A549 (cell line): ENCODE measurements around the gene ZFAND4. TPM values are rescaled to one million over a fixed set of nuclear protein-coding genes. Genes with fewer than 3 reads are reported as not detected.

Source experiments
- ATAC-seq, 2 experiments: fragments of 200-7000 bp in 1 of 2; fragments of >200 bp in 1 of 2; cut with Nextera tagmentation in 1 of 2; cut with Tn5 transposase in 1 of 2; 3 replicates each; pipeline versions ENCODE4 v1.8.0 to v1.9.1; 2018 to 2020; ENCODE audit warnings: mild to moderate bottlenecking in 1 of 2, moderate library complexity in 1 of 2
- CTCF ChIA-PET: fragments of 300-600 bp; sonication (Branson Sonifier 250); formaldehyde crosslinking; extraction: SDS; loops from one replicate; lab custom pipeline; 2021; ENCODE audit warnings: antibody characterized with exemption, inconsistent platforms; lab: Yijun Ruan, JAX
- POLR2A ChIA-PET: fragments of 350-600 bp; formaldehyde crosslinking; extraction: SDS; loops from one replicate; lab custom pipeline; 2021; ENCODE audit warnings: antibody characterized with exemption, inconsistent platforms; lab: Yijun Ruan, JAX
- DNase-seq, 2 experiments: peaks; one replicate each; pipeline versions ENCODE4 v3.0.0 to v3.0.0-alpha.2; 2011 to 2016; ENCODE audit warnings: low read depth in 1 of 2, low spot score in 1 of 2
- FAIRE-seq: peaks from 2 replicates; lab custom pipeline; 2011; peaks lifted over from hg19 to GRCh38; lab: Jason Lieb, UNC
- H3K27ac ChIP-seq, 2 experiments: fragments of >200 bp; sonication (Bioruptor Twin); formaldehyde crosslinking; 3 replicates each; pipeline ENCODE4 v1.5.1; 2016 to 2017
- H3K4me1 ChIP-seq: fragments of >200 bp; sonication (Bioruptor Twin); formaldehyde crosslinking; 3 replicates; pipeline ENCODE4 v1.6.1; 2016
- H3K4me2 ChIP-seq: fragments of >200 bp; sonication (Bioruptor Twin); formaldehyde crosslinking; 3 replicates; pipeline ENCODE4 v1.6.1; 2016
- H3K4me3 ChIP-seq: fragments of >200 bp; sonication (Bioruptor Twin); formaldehyde crosslinking; 3 replicates; pipeline ENCODE4 v1.5.1; 2016
- H3K9me3 ChIP-seq: fragments of >200 bp; sonication (Bioruptor Twin); formaldehyde crosslinking; 3 replicates; pipeline ENCODE4 v1.6.1; 2016
- BHLHE40 ChIP-seq: IDR thresholded peaks from 2 replicates; pipeline ENCODE4 v1.6.1; 2012; ENCODE audit warnings: low read depth, low read length, inconsistent platforms
- CBX2 ChIP-seq: fragments of 200-600 bp; sonication (generic); IDR thresholded peaks from 2 replicates; pipeline ENCODE4 v1.6.1; 2016; ENCODE audit warnings: low read depth, mild to moderate bottlenecking, borderline replicate concordance
- CBX8 ChIP-seq: fragments of 200-600 bp; sonication (generic); IDR thresholded peaks from 2 replicates; pipeline ENCODE4 v1.6.1; 2016
- EP300 ChIP-seq, 2 experiments: fragments of >200 bp; sonication (Bioruptor Twin); formaldehyde crosslinking; IDR thresholded peaks; 2 replicates in 1 of 2; 3 replicates in 1 of 2; pipeline ENCODE4 v1.6.1; 2016 to 2017
- FOSL2 ChIP-seq, 2 experiments: fragments of 450-650 bp in 1 of 2; fragments of >200 bp in 1 of 2; sonication (Bioruptor Twin) in 1 of 2; formaldehyde crosslinking; IDR thresholded peaks; 2 replicates each; pipeline versions ENCODE4 v1.5.0 to v1.6.1; 2016 to 2020; ENCODE audit warnings: mild to moderate bottlenecking in 1 of 2, moderate library complexity in 1 of 2
- GATA3 ChIP-seq: IDR thresholded peaks from 2 replicates; pipeline ENCODE4 v1.6.1; 2012; ENCODE audit warnings: borderline replicate concordance
- HOXA7 ChIP-seq: fragments of 250-450 bp; sonication (Bioruptor Pico); IDR thresholded peaks from 2 replicates; pipeline ENCODE4 v1.5.0; 2020; ENCODE audit warnings: mild to moderate bottlenecking, moderate library complexity
- MAFK ChIP-seq: fragments of 450-650 bp; IDR thresholded peaks from 2 replicates; pipeline ENCODE4 v1.6.1; 2014; ENCODE audit not compliant: partially characterized antibody
- MAZ ChIP-seq: fragments of 150-350 bp; IDR thresholded peaks from 2 replicates; pipeline ENCODE4 v1.6.1; 2014; ENCODE audit warnings: antibody characterized with exemption, low read depth, low read length, borderline replicate concordance
- NR3C1 ChIP-seq: fragments of >200 bp; sonication (Bioruptor Twin); formaldehyde crosslinking; IDR thresholded peaks from 3 replicates; pipeline ENCODE4 v1.6.1; 2017
- POLR2AphosphoS2 ChIP-seq: conservative IDR thresholded peaks from 2 replicates; pipeline ENCODE4 v1.6.1; 2012; ENCODE audit warnings: low read length, improper control_type of control experiment, inconsistent platforms
- RARB ChIP-seq: fragments of 250-450 bp; sonication (Bioruptor Pico); IDR thresholded peaks from 2 replicates; pipeline ENCODE4 v1.8.0; 2021; ENCODE audit warnings: mild to moderate bottlenecking, moderate library complexity
- RFX5 ChIP-seq: fragments of 450-650 bp; IDR thresholded peaks from 2 replicates; pipeline ENCODE4 v1.7.1; 2014; ENCODE audit warnings: antibody characterized with exemption, mild to moderate bottlenecking, moderate library complexity
- RNF2 ChIP-seq: fragments of 200-600 bp; sonication (generic); IDR thresholded peaks from 2 replicates; pipeline ENCODE4 v1.6.1; 2016; ENCODE audit warnings: low read depth, mild to moderate bottlenecking, antibody characterized with exemption, moderate library complexity, borderline replicate concordance
- SREBF2 ChIP-seq: fragments of 450-650 bp; IDR thresholded peaks from 2 replicates; pipeline ENCODE4 v1.6.1; 2014; ENCODE audit warnings: mild to moderate bottlenecking, moderate library complexity
- TFCP2L1 ChIP-seq: fragments of 250-450 bp; sonication (Bioruptor Pico); IDR thresholded peaks from 2 replicates; pipeline ENCODE4 v1.5.0; 2021; ENCODE audit warnings: mild to moderate bottlenecking
- TP53 ChIP-seq: fragments of 250-450 bp; sonication (Bioruptor Pico); IDR thresholded peaks from 2 replicates; pipeline ENCODE4 v1.5.0; 2021; ENCODE audit warnings: mild to moderate bottlenecking, moderate library complexity
- WGBS: methylation state at CpG from one replicate; pipeline ENCODE4 v1.1.6; 2017; ENCODE audit errors: missing lambda C conversion rate; 5-methylcytosine and 5-hydroxymethylcytosine counted together
- polyA plus RNA-seq, 4 experiments: library from polyadenylated mRNA; depleted of rRNA in 3 of 4; stranded (reverse); fragments of >200 nt; fragmentation: RNase III in 1 of 4; extraction: RNeasy Plus Mini Kit Qiagen cat#74134 plus additional on column Dnase treatment in 1 of 4; gene quantifications; 2 replicates in 3 of 4; 3 replicates in 1 of 4; pipeline ENCODE4 v1.2.3, GENCODE V29; 2011 to 2017
- TF ChIP-seq, protein P1 (sequence below): IDR thresholded peaks from 2 replicates; pipeline ENCODE4 v1.6.1; 2012
- TF ChIP-seq, protein P2 (sequence below): fragments of >200 bp; sonication (Bioruptor Twin); formaldehyde crosslinking; IDR thresholded peaks from 3 replicates; pipeline ENCODE4 v1.6.1; 2016
- TF ChIP-seq, protein P3 (sequence below): fragments of 150-350 bp; IDR thresholded peaks from 2 replicates; pipeline ENCODE4 v1.6.1; 2014; ENCODE audit warnings: low read depth, mild to moderate bottlenecking, low read length
- TF ChIP-seq, protein P4 (sequence below): fragments of 250-450 bp; sonication (Bioruptor Pico); IDR thresholded peaks from 2 replicates; pipeline ENCODE4 v1.5.0; 2021; ENCODE audit warnings: mild to moderate bottlenecking, moderate library complexity, borderline replicate concordance
- TF ChIP-seq, protein P5 (sequence below): fragments of >200 bp; sonication (Bioruptor Twin); formaldehyde crosslinking; IDR thresholded peaks from 3 replicates; pipeline ENCODE4 v1.5.1; 2016
- TF ChIP-seq, protein P6 (sequence below): IDR thresholded peaks from 2 replicates; pipeline ENCODE4 v1.6.1; 2012

Gene ZFAND4
- polyA plus RNA-seq, 2 of the 4 experiments (the other 2 are of a cell fraction): 4.5 to 7.4 TPM

DNA sequence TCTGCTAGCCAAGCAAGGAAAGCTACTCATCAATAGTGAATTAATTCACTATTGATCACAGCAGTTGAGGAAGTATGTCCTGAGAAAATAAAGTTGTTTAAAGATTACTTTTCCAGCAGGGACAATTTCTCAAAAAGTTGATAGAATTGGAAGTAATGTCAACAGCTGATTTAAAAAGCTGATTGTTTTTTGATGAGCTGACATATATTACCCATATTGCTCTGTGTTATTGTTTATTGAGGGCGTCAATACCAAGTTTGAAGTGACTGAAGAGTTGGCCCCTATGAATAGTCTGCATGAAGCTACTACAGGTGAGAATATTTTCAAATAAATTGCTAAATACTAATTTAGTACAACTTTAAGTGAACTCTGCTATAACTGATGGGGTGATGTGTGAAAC is 28.0 kb downstream of the ZFAND4 start:
- DNase-seq (no peak), ATAC-seq (no peak), FAIRE-seq (no peak)
- 92% methylated on average over 1 of the region's 1 CpG for WGBS
- no peak for TF ChIP-seq RARB (CRISPR knock-in tag)
- TF ChIP-seq, protein P1, sequence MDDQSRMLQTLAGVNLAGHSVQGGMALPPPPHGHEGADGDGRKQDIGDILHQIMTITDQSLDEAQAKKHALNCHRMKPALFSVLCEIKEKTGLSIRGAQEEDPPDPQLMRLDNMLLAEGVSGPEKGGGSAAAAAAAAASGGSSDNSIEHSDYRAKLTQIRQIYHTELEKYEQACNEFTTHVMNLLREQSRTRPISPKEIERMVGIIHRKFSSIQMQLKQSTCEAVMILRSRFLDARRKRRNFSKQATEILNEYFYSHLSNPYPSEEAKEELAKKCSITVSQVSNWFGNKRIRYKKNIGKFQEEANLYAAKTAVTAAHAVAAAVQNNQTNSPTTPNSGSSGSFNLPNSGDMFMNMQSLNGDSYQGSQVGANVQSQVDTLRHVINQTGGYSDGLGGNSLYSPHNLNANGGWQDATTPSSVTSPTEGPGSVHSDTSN: no peak
- TF ChIP-seq HOXA7 (CRISPR knock-in tag): no peak
- TF ChIP-seq MAFK: peak; percentile 73
- TF ChIP-seq SREBF2: no peak
- TF ChIP-seq, protein P2, sequence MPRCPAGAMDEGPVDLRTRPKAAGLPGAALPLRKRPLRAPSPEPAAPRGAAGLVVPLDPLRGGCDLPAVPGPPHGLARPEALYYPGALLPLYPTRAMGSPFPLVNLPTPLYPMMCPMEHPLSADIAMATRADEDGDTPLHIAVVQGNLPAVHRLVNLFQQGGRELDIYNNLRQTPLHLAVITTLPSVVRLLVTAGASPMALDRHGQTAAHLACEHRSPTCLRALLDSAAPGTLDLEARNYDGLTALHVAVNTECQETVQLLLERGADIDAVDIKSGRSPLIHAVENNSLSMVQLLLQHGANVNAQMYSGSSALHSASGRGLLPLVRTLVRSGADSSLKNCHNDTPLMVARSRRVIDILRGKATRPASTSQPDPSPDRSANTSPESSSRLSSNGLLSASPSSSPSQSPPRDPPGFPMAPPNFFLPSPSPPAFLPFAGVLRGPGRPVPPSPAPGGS: no peak
- no peak overlapping the region for H3K4me3 ChIP-seq
- no peak overlapping the region for H3K4me2 ChIP-seq
- no peak overlapping the region for H3K27ac ChIP-seq
- no peaks in the 10 kb centered on the region for H3K4me1 ChIP-seq
- no peaks in the 10 kb centered on the region for H3K9me3 ChIP-seq
- ChIA-PET CTCF (interaction anchor here (0.7 to 1.1 kb wide), 4 partner anchors 17 to 82 kb away, joined by 3 to 4 read pairs (median 3); partner anchors contain the start of gene WASHC2C), POLR2A (no interaction called here)

DNA sequence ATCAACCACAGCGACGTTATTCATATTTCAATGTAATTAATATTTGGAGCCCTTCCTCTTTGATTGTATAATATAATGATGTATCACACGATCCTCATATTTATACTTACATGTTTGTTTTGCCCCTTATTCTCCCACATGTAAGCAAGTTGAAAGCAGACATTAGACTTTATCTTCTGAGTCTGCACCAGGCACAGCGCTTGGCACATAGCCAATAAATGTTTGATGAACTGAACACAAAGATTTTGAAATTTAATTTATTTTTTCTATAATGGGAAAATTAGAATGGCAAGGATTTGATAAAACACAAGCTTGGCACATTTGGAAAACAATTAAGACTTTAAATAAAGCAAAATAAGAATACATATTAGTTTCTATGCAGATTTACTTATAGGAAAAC is 31.6 kb downstream of the ZFAND4 start:
- FAIRE-seq (no peak), ATAC-seq (no peak), DNase-seq (no peak)
- H3K27ac ChIP-seq: no peak overlapping the region
- CTCF ChIA-PET: interaction anchor here (1.7 kb wide), 1 partner anchor 31 kb away, joined by 5 read pairs; the partner anchor contains the start of gene ZFAND4
- TF ChIP-seq NR3C1: no peak
- no peak for TF ChIP-seq TP53 (CRISPR knock-in tag)
- TF ChIP-seq, protein P3, sequence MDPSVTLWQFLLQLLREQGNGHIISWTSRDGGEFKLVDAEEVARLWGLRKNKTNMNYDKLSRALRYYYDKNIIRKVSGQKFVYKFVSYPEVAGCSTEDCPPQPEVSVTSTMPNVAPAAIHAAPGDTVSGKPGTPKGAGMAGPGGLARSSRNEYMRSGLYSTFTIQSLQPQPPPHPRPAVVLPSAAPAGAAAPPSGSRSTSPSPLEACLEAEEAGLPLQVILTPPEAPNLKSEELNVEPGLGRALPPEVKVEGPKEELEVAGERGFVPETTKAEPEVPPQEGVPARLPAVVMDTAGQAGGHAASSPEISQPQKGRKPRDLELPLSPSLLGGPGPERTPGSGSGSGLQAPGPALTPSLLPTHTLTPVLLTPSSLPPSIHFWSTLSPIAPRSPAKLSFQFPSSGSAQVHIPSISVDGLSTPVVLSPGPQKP: no peak
- TF ChIP-seq RFX5: no peak
- no peak for TF ChIP-seq POLR2AphosphoS2
- TF ChIP-seq, protein P1: no peak
- TF ChIP-seq BHLHE40: no peak
- TF ChIP-seq, protein P4, sequence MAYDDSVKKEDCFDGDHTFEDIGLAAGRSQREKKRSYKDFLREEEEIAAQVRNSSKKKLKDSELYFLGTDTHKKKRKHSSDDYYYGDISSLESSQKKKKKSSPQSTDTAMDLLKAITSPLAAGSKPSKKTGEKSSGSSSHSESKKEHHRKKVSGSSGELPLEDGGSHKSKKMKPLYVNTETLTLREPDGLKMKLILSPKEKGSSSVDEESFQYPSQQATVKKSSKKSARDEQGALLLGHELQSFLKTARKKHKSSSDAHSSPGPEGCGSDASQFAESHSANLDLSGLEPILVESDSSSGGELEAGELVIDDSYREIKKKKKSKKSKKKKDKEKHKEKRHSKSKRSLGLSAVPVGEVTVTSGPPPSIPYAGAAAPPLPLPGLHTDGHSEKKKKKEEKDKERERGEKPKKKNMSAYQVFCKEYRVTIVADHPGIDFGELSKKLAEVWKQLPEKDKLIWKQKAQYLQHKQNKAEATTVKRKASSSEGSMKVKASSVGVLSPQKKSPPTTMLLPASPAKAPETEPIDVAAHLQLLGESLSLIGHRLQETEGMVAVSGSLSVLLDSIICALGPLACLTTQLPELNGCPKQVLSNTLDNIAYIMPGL: no peak
- no peak for TF ChIP-seq EP300 (IDR thresholded peaks at IDR 0.05)
- TF ChIP-seq MAZ: no peak
- TF ChIP-seq FOSL2 (IDR thresholded peaks at IDR 0.05): no peak
- TF ChIP-seq FOSL2 (CRISPR knock-in tag; IDR thresholded peaks at IDR 0.05): no peak
- H3K4me1 ChIP-seq: no peaks in the 10 kb centered on the region
- H3K9me3 ChIP-seq: no peaks in the 10 kb centered on the region
- POLR2A ChIA-PET: no interaction called here
- H3K4me3 ChIP-seq: no peak overlapping the region
- WGBS: 95% methylated on average over 4 of the region's 4 CpGs
- no peak overlapping the region for H3K4me2 ChIP-seq

DNA sequence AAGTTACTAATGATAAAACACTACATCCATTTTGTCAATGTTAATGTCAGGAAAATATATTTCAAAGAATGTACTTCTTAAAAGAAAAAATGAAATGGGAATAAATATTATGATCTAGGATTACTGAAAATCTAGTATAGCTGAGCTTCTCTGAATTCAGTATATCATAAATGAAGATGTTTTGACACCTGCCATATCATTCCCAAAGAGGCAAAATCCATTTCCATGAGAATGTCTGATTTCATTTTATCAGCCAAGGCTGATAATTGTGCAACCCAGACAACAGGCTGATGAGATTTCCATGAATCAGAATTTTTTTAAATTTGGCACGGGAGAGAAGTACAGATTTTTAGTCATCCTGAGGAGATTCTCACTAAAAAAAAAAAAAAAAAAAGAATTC is 32.5 kb downstream of the ZFAND4 start:
- 74% methylated on average over 1 of the region's 1 CpG for WGBS
- H3K4me2 ChIP-seq: no peak overlapping the region
- ATAC-seq: no peak
- no peak overlapping the region for H3K4me3 ChIP-seq
- no peak for DNase-seq
- H3K27ac ChIP-seq: no peak overlapping the region
- FAIRE-seq: no peak
- no peaks in the 10 kb centered on the region for H3K4me1 ChIP-seq
- POLR2A ChIA-PET: no interaction called here
- CTCF ChIA-PET: interaction anchor here (0.6 kb wide), 1 partner anchor 654 kb away, joined by 3 read pairs; no protein-coding TSS in a partner anchor
- no peaks in the 10 kb centered on the region for H3K9me3 ChIP-seq
- no peak for TF ChIP-seq CBX8
- TF ChIP-seq TFCP2L1 (CRISPR knock-in tag): no peak
- TF ChIP-seq GATA3: no peak
- TF ChIP-seq, protein P5, sequence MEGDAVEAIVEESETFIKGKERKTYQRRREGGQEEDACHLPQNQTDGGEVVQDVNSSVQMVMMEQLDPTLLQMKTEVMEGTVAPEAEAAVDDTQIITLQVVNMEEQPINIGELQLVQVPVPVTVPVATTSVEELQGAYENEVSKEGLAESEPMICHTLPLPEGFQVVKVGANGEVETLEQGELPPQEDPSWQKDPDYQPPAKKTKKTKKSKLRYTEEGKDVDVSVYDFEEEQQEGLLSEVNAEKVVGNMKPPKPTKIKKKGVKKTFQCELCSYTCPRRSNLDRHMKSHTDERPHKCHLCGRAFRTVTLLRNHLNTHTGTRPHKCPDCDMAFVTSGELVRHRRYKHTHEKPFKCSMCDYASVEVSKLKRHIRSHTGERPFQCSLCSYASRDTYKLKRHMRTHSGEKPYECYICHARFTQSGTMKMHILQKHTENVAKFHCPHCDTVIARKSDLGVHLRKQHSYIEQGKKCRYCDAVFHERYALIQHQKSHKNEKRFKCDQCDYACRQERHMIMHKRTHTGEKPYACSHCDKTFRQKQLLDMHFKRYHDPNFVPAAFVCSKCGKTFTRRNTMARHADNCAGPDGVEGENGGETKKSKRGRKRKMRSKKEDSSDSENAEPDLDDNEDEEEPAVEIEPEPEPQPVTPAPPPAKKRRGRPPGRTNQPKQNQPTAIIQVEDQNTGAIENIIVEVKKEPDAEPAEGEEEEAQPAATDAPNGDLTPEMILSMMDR: no peak
- TF ChIP-seq, protein P6, sequence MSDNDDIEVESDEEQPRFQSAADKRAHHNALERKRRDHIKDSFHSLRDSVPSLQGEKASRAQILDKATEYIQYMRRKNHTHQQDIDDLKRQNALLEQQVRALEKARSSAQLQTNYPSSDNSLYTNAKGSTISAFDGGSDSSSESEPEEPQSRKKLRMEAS: no peak
- no peak for TF ChIP-seq RNF2
- TF ChIP-seq RARB (CRISPR knock-in tag): no peak
- no peak for TF ChIP-seq CBX2
- TF ChIP-seq, protein P4: no peak
